Measurements from ENCODE around the gene TMEM106C. TPM values are rescaled to one million over a fixed set of nuclear protein-coding genes. Genes with fewer than 3 reads are reported as not detected.

The TMEM106C gene
- total RNA-seq, 1 donor from 2014 or later = 24.0 TPM

DNA sequence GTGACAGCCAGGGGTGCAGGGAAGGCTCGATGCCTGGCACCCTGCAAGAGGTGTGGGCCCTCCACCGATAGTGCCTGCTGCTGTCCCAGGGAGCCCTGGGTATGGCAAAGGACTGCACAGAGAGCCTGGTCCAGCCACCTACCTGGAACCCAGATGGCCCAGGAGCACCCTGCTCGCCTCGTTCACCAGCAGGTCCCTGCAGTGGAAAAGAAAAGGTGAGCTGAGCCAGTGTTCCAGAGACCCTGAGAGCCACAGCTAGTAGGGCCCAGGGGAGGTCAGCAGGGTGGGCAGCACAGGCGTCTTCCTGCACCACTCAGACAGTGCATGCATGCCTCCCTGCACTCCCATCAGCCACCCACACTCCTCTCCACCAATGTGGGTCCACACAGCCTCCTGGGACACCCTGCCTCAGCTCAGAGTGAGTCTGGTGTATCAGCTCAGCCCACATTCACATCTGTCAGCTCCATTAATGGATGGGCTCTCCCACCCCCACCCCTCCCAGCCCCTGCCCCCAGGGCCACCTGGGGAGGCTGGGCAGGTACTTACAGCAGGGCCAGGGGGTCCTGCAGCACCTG is 20.2 kb downstream of the TMEM106C start:
- peaks cover 12% of the 10 kb centered on the region for H3K9me3 Mint-ChIP-seq (ENCODE audit: unreplicated experiment)
- H3K4me3 Mint-ChIP-seq (ENCODE audit: unreplicated experiment) = no peak overlapping the region
- H3K27me3 Mint-ChIP-seq (ENCODE audit: unreplicated experiment) = peaks cover 13% of the 10 kb centered on the region
- DNase-seq = no peak
- no peaks in the 10 kb centered on the region for H3K36me3 Mint-ChIP-seq (ENCODE audit: unreplicated experiment)
- TF ChIP-seq, protein P1, sequence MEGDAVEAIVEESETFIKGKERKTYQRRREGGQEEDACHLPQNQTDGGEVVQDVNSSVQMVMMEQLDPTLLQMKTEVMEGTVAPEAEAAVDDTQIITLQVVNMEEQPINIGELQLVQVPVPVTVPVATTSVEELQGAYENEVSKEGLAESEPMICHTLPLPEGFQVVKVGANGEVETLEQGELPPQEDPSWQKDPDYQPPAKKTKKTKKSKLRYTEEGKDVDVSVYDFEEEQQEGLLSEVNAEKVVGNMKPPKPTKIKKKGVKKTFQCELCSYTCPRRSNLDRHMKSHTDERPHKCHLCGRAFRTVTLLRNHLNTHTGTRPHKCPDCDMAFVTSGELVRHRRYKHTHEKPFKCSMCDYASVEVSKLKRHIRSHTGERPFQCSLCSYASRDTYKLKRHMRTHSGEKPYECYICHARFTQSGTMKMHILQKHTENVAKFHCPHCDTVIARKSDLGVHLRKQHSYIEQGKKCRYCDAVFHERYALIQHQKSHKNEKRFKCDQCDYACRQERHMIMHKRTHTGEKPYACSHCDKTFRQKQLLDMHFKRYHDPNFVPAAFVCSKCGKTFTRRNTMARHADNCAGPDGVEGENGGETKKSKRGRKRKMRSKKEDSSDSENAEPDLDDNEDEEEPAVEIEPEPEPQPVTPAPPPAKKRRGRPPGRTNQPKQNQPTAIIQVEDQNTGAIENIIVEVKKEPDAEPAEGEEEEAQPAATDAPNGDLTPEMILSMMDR (IDR thresholded peaks at IDR 0.05; ENCODE audit: partially characterized antibody, unreplicated experiment) = no peak
- no peak overlapping the region for H3K27ac Mint-ChIP-seq (ENCODE audit: unreplicated experiment)
- H3K4me1 Mint-ChIP-seq (ENCODE audit: low read depth, unreplicated experiment) = peaks cover 8% of the 10 kb centered on the region

DNA sequence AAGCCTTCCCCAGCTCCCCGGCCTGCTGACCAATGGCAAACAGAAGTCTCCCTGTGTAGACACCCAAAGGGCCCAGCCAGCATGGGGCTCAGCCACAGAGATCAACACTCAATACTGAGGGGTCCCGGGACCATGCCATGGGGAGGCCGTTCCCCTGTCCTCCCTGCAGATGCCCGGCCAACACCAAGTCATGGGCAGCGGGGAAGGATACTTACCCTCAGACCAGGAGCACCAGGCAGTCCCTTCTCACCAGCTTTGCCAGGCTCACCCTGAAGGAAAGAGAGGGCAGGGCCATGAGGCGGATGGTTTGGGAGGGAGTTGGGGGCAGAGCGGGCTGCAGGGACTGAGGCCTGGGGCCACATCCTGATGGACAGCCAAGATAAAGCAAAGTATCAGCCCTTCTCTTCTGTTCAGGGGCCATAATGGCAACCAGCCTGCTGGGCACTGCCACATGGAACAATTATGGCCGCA is 21.0 kb downstream of the TMEM106C start:
- no peak overlapping the region for H3K27ac Mint-ChIP-seq (ENCODE audit: unreplicated experiment)
- no peak overlapping the region for H3K4me3 Mint-ChIP-seq (ENCODE audit: unreplicated experiment)
- peaks cover 16% of the 10 kb centered on the region for H3K27me3 Mint-ChIP-seq (ENCODE audit: unreplicated experiment)
- peaks cover 12% of the 10 kb centered on the region for H3K4me1 Mint-ChIP-seq (ENCODE audit: low read depth, unreplicated experiment)
- DNase-seq = no peak
- peaks cover 10% of the 10 kb centered on the region for H3K9me3 Mint-ChIP-seq (ENCODE audit: unreplicated experiment)
- H3K36me3 Mint-ChIP-seq (ENCODE audit: unreplicated experiment) = no peaks in the 10 kb centered on the region
- TF ChIP-seq, protein P1 (IDR thresholded peaks at IDR 0.05; ENCODE audit: partially characterized antibody, unreplicated experiment) = no peak

DNA sequence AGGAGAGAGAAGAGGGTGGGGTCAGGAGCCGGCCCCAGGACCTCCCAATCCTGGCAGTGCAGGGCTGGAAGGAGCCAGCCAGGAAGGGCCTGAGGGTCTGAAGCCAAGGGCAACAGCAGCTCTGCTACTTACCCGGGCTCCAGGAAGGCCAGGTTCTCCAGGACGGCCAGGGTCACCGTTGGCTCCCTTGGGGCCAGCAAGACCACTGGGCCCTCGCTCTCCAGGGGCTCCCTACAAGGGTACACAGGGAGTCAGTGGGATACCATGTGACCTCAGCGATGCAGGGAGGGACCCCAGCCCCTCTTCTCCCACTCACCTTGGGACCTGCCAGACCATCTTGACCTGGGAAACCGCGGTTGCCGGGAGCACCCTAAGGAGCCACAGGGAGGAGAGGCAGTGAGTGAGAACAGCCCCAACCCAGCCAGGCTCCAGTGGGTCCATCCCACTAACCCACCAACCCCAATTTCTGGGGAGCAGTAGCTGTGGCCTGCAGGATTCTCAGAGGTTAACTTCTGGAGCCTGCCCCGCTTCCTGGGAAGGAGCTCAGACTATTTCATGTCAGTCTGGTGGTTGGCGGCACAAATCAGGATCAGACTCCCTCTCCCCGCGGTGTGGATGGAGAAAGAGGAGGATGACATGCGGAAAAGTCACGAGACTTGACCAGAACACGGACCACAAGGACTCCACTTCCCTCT is 22.3 kb downstream of the TMEM106C start:
- peaks cover 13% of the 10 kb centered on the region for H3K27me3 Mint-ChIP-seq (ENCODE audit: unreplicated experiment)
- no peak overlapping the region for H3K27ac Mint-ChIP-seq (ENCODE audit: unreplicated experiment)

DNA sequence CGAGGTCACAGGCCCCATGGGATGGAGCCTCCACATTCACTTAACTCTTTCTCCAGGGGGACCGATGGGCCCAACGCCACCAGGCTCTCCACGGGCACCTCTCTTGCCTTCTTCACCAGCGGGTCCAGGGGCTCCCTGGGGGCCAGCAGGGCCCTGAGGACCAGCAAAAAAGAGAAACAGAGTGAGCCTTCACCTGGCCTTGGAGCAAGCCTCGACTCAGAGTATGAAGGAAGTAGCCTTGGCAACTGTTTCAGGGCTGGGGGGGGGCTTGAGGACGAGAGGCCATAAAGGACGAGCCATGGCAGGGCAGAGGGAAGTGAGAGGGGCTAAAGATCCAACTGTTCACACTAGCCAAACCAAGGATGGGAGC is 22.9 kb downstream of the TMEM106C start:
- Mint-ChIP-seq H3K4me3 (ENCODE audit: unreplicated experiment) (no peak overlapping the region), H3K4me1 (ENCODE audit: low read depth, unreplicated experiment) (peaks cover 22% of the 10 kb centered on the region), H3K9me3 (ENCODE audit: unreplicated experiment) (peaks cover 7% of the 10 kb centered on the region), H3K36me3 (ENCODE audit: unreplicated experiment) (no peaks in the 10 kb centered on the region), H3K27ac (ENCODE audit: unreplicated experiment) (no peak overlapping the region), H3K27me3 (ENCODE audit: unreplicated experiment) (peaks cover 14% of the 10 kb centered on the region)
- DNase-seq = no peak
- TF ChIP-seq, protein P1 (IDR thresholded peaks at IDR 0.05; ENCODE audit: partially characterized antibody, unreplicated experiment) = no peak

More for the DNA sequence above, 22.3 kb downstream of the TMEM106C start:
- H3K36me3 Mint-ChIP-seq (ENCODE audit: unreplicated experiment) = no peaks in the 10 kb centered on the region
- TF ChIP-seq, protein P1 (IDR thresholded peaks at IDR 0.05; ENCODE audit: partially characterized antibody, unreplicated experiment) = no peak
- DNase-seq = no peak
- H3K4me1 Mint-ChIP-seq (ENCODE audit: low read depth, unreplicated experiment) = peaks cover 16% of the 10 kb centered on the region
- no peak overlapping the region for H3K4me3 Mint-ChIP-seq (ENCODE audit: unreplicated experiment)
- peaks cover 7% of the 10 kb centered on the region for H3K9me3 Mint-ChIP-seq (ENCODE audit: unreplicated experiment)

DNA sequence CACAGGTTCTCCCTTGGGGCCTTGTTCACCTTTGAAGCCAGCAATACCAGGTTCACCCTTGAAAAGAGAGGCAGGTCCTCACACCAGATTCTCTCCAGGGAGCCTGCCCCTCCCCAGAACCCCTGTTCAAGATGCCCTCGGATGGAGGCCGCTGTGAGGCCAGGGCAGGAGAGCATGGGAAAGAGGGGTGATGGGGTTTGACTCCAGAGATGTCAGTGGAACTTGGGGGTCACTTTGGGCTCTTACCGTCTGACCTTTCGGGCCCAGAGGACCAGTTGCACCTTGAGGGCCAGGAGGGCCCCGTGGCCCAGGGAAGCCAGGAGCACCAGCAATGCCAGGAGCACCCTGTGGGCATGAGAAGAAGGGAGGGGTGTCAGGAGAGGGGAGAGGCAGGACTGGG is 23.4 kb downstream of the TMEM106C start:
- no peaks in the 10 kb centered on the region for H3K36me3 Mint-ChIP-seq (ENCODE audit: unreplicated experiment)
- peaks cover 14% of the 10 kb centered on the region for H3K27me3 Mint-ChIP-seq (ENCODE audit: unreplicated experiment)
- TF ChIP-seq, protein P1 (IDR thresholded peaks at IDR 0.05; ENCODE audit: partially characterized antibody, unreplicated experiment) = no peak
- peaks cover 26% of the 10 kb centered on the region for H3K4me1 Mint-ChIP-seq (ENCODE audit: low read depth, unreplicated experiment)
- H3K4me3 Mint-ChIP-seq (ENCODE audit: unreplicated experiment) = peak overlapping the region; percentile 20
- DNase-seq = no peak
- peaks cover 7% of the 10 kb centered on the region for H3K9me3 Mint-ChIP-seq (ENCODE audit: unreplicated experiment)
- H3K27ac Mint-ChIP-seq (ENCODE audit: unreplicated experiment) = no peak overlapping the region
